ENCODE results near the gene MAP3K1.

MAP3K1 gene

DNA sequence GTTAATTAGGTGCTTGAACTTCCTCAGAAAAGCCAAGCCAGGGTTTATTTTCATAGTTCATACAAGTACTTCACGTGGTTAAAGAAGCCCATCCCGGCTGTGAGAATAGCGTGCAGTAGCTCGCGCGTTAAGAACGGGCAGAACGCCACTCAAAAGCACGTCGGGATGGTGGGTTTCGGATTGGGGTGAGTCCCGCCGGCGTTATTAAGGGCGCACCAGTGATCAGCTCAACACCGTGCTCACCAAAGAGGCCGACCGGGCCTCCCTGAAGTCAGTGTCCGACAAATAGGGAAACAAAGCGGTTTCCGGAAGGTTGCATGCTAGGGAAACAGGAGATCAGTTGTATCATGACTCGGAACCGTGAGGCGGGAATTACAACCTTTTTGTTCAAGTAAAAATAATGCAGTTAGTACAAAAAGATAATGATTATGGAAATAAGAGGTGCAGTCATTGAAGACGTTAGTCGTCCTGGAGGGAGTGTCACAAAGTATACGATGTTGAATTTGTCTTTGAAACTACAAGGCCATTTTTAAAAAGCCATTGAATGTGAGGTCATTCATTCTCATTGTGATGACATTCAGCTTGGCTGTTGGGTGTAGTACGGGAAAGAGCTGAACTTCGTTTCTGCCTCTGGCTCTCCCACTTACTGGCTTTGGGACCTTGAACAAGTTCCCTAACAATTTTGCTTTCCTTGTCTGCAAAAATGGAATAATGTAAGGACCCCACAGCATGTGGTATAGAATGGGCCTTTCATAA lies 95.0 kb downstream of the MAP3K1 start:
- no peak for DNase-seq

DNA sequence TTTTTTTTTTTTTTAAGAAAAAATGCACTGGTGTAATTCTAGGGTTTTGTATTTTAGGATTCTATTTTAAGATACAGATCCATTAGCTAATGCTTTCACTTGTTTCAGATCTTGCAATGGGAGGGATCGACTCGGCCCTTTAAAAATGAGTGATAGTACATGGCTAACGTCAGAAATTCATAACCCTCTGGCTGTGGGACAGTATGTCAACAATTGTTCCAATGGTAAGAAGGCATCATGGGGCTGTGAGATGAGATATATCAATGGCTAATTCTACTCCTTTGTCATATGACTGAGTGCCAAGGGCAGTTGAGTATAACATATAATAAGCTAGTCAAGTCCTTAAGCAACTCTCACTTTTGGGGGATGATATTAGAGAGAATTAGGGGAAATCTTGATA lies 98.4 kb downstream of the MAP3K1 start:
- DNase-seq, result no peak

- DNase-seq, result no peak
These were observed 99.3 kb downstream of the MAP3K1 start for GRCh38 chr5:56914678-56915077.

- no peak for DNase-seq
These were observed 102.2 kb downstream of the MAP3K1 start for GRCh38 chr5:56917534-56917933.

DNA sequence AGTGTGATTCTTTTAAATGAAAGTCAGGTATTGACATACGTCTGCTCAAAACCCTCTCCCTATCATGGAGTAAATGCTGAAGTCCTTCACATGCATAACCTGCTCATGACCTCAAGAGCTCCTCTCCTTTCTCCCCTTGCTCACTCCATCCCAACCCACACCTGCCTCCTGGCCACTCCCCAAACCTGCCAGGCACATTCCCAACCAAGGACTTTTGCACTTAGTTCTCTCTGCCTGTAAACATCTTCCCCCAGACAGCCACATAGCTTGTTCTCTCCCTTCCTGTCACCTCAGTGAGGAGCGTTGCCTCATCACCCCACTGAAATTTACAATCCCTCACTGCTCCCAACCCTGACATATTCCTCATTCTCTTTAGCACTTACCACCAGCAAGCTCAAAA lies 102.7 kb downstream of the MAP3K1 start:
- no peak for DNase-seq

- DNase-seq, result no peak
These were observed 104.8 kb downstream of the MAP3K1 start for GRCh38 chr5:56919942-56920662.

GRCh38 chr5:56922922-56923321 lies 107.6 kb downstream of the MAP3K1 start:
- DNase-seq, result no peak

- DNase-seq, result no peak
These were observed 119.0 kb downstream of the MAP3K1 start for GRCh38 chr5:56934325-56934724.

GRCh38 chr5:56938858-56939257 lies 123.5 kb downstream of the MAP3K1 start:
- DNase-seq, result no peak

DNA sequence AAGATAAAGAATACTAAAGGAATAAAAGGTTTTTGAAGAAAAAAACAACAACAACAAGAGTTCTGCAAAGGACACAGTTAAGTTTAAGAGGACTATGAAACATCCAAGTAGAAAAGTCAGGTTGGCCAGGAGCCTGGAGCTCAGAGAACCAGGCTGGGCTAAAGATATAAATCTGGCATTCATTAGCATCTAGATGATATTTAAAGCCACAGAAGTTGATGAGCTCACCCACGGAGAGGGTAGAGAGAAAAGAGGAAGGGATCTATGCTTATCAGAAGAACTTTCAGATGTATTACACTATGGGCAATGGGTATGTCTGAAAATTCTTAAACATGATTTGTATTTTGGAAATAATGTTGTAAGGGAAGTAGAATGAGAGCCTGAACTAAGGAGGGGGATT lies 126.6 kb downstream of the MAP3K1 start:
- no peak for DNase-seq
